ENCODE results near the gene EIF4E2.

- TF ChIP-seq CTCF (IDR thresholded peaks at IDR 0.05; ENCODE audit: extremely low read depth in 1 of 2, insufficient read depth in 1 of 2, low read depth in 1 of 2, low read length in 2 of 2) (no peak), POLR2AphosphoS5 (IDR thresholded peaks at IDR 0.05; ENCODE audit: insufficient read depth, low read depth, low read length) (no peak), MAX (IDR thresholded peaks at IDR 0.05; ENCODE audit: insufficient read depth, insufficient read length) (no peak), EZH2 (IDR thresholded peaks at IDR 0.05; ENCODE audit: borderline replicate concordance, low read depth, low read length, severe bottlenecking) (no peak), POLR2A (IDR thresholded peaks at IDR 0.05; ENCODE audit: low read depth, low read length) (no peak), FOS (IDR thresholded peaks at IDR 0.05; ENCODE audit: borderline replicate concordance, insufficient read depth, low read length) (no peak), JUN (IDR thresholded peaks at IDR 0.05; ENCODE audit: borderline replicate concordance, insufficient read depth, insufficient read length, low read depth) (no peak)
These were observed 34.9 kb upstream of the EIF4E2 start for GRCh38 chr2:232515639-232516038.

Data from endothelial cell of umbilical vein (primary cell).